HepG2 (cell line): ENCODE results near the gene N4BP2L1. TPM values are rescaled to one million over a fixed set of nuclear protein-coding genes. Genes with fewer than 3 reads are reported as not detected.

Source experiments
- ATAC-seq: fragments of 200-7000 bp; cut with Tn5 transposase; 3 replicates; pipeline ENCODE4 v1.9.1; 2020; ENCODE audit warnings: mild to moderate bottlenecking, moderate library complexity
- BruUV-seq: library from RNA; stranded (reverse); fragments of 400-500 nt; replicated peaks from 2 replicates; lab custom pipeline; 2021; lab: Mats Ljungman, UMichigan
- CTCF ChIA-PET: fragments of 300-600 bp; formaldehyde crosslinking; extraction: SDS; loops from one replicate; lab custom pipeline; 2021; ENCODE audit warnings: low total read pairs, inconsistent platforms, low intra/inter-chr PET ratio; lab: Yijun Ruan, JAX
- POLR2A ChIA-PET: fragments of 350-600 bp; sonication (Branson Sonifier 250); formaldehyde crosslinking; loops from one replicate; lab custom pipeline; 2020; ENCODE audit warnings: antibody characterized with exemption, inconsistent platforms; lab: Yijun Ruan, JAX
- DNase-seq: peaks from one replicate; pipeline ENCODE4 v3.0.0-alpha.2; 2015; ENCODE audit warnings: low spot score
- FAIRE-seq: peaks from 3 replicates; lab custom pipeline; 2011; peaks lifted over from hg19 to GRCh38; lab: Jason Lieb, UNC
- H2AFZ ChIP-seq: one replicate; pipeline ENCODE4 v1.6.1; 2011; ENCODE audit warnings: low read length, inconsistent platforms
- H3K27ac ChIP-seq: fragments of 300-600 bp; 3 replicates; pipeline ENCODE4 v1.8.0; 2011; ENCODE audit warnings: mixed run types, mild to moderate bottlenecking, mixed read lengths, low read length, inconsistent platforms; ENCODE audit not compliant: insufficient read depth; ENCODE audit errors: extremely low read length
- H3K27me3 ChIP-seq, 2 experiments: fragments of 200-600 bp in 1 of 2; 2 replicates in 1 of 2; 3 replicates in 1 of 2; pipeline versions ENCODE4 v1.6.0 to v1.8.0; 2011; ENCODE audit warnings: low read length in 2 of 2, mild to moderate bottlenecking in 2 of 2, moderate library complexity in 2 of 2, inconsistent platforms in 1 of 2; ENCODE audit not compliant: insufficient read depth in 2 of 2, control insufficient read depth in 1 of 2
- H3K36me3 ChIP-seq, 2 experiments: fragments of 200-600 bp in 1 of 2; replicated peaks in 1 of 2; 2 replicates in 1 of 2; 3 replicates in 1 of 2; pipeline versions ENCODE4 v1.5.1 to v1.8.0; 2011; ENCODE audit warnings: low read length in 2 of 2, inconsistent platforms in 1 of 2; ENCODE audit not compliant: insufficient read depth in 2 of 2, control insufficient read depth in 1 of 2
- H3K4me1 ChIP-seq: 2 replicates; pipeline ENCODE4 v1.5.1; 2012; ENCODE audit warnings: low read length, inconsistent platforms; ENCODE audit not compliant: insufficient read depth
- H3K4me2 ChIP-seq: 2 replicates; pipeline ENCODE4 v1.6.0; 2011; ENCODE audit warnings: low read depth, low read length, inconsistent platforms
- H3K4me3 ChIP-seq, 3 experiments: fragments of 200-600 bp in 1 of 3; sonication (generic), shearing (Covaris generic) in 1 of 3; replicated peaks in 1 of 3; 2 replicates each; pipeline ENCODE4 v1.5.1; 2011 to 2016; ENCODE audit warnings: low read length in 3 of 3, inconsistent platforms in 2 of 3, low read depth in 2 of 3, mild to moderate bottlenecking in 2 of 3, control low read depth in 1 of 3, mixed read lengths in 1 of 3; ENCODE audit not compliant: insufficient read depth in 1 of 3
- H3K79me2 ChIP-seq: one replicate; pipeline ENCODE4 v1.6.1; 2011; ENCODE audit warnings: low read length, inconsistent platforms; ENCODE audit not compliant: insufficient read depth
- H3K9ac ChIP-seq: 2 replicates; pipeline ENCODE4 v1.6.0; 2011; ENCODE audit warnings: mild to moderate bottlenecking, low read depth, low read length, inconsistent platforms; ENCODE audit not compliant: insufficient read depth
- H3K9me3 ChIP-seq: 2 replicates; pipeline ENCODE4 v1.5.1; 2012; ENCODE audit warnings: mild to moderate bottlenecking, low read length
- H4K20me1 ChIP-seq: 2 replicates; pipeline ENCODE4 v1.6.0; 2011; ENCODE audit warnings: inconsistent platforms, mild to moderate bottlenecking, low read length, moderate library complexity; ENCODE audit not compliant: insufficient read depth
- ATF4 ChIP-seq, 2 experiments: fragments of 450-650 bp in 1 of 2; sonication (generic) in 1 of 2; formaldehyde crosslinking; IDR thresholded peaks; 2 replicates each; pipeline versions ENCODE4 v1.5.0 to v1.8.0; 2020 to 2022; ENCODE audit warnings: mild to moderate bottlenecking in 1 of 2, missing genetic modification reagents in 1 of 2
- BORCS8-MEF2B ChIP-seq: sonication (generic); formaldehyde crosslinking; IDR thresholded peaks from 2 replicates; pipeline ENCODE4 v1.8.0; 2022; ENCODE audit warnings: mild to moderate bottlenecking, missing genetic modification reagents
- HCFC1 ChIP-seq: fragments of 150-350 bp; IDR thresholded peaks from 2 replicates; pipeline ENCODE4 v1.6.1; 2014; ENCODE audit warnings: low read depth, low read length
- HMG20A ChIP-seq: IDR thresholded peaks from 2 replicates; pipeline ENCODE4 v1.6.1; 2016; ENCODE audit warnings: borderline replicate concordance
- MAF1 ChIP-seq: sonication (generic); formaldehyde crosslinking; IDR thresholded peaks from 2 replicates; pipeline ENCODE4 v1.5.0; 2020; ENCODE audit warnings: missing genetic modification reagents, borderline replicate concordance
- SYNCRIP ChIP-seq: fragments of 200-400 bp; formaldehyde crosslinking; IDR thresholded peaks from 2 replicates; pipeline ENCODE4 v1.6.1; 2018; ENCODE audit warnings: mild to moderate bottlenecking, low read depth, low read length; ENCODE audit not compliant: insufficient read depth
- ZNF160 ChIP-seq: sonication (generic); formaldehyde crosslinking; IDR thresholded peaks from 2 replicates; pipeline ENCODE4 v1.8.0; 2022; ENCODE audit warnings: mild to moderate bottlenecking, inconsistent platforms, missing genetic modification reagents
- ZNF709 ChIP-seq: sonication (generic); formaldehyde crosslinking; IDR thresholded peaks from 2 replicates; pipeline ENCODE4 v1.5.0; 2020; ENCODE audit warnings: mild to moderate bottlenecking, missing genetic modification reagents
- ZSCAN31 ChIP-seq: sonication (generic); formaldehyde crosslinking; IDR thresholded peaks from 2 replicates; pipeline ENCODE4 v1.5.0; 2020; ENCODE audit warnings: low read depth, mild to moderate bottlenecking, missing genetic modification reagents
- WGBS: methylation state at CpG from one replicate; pipeline ENCODE4 v1.1.6; 2017; ENCODE audit warnings: low lambda C conversion rate; 5-methylcytosine and 5-hydroxymethylcytosine counted together
- in situ Hi-C: cut with HindIII; loops from 2 replicates; pipeline ENCODE4 v1.10.0; 2017; ENCODE audit warnings: low pct_unique_long_range_greater_than_20kb; ENCODE audit not compliant: extremely low pct_ligation_motif_present
- intact Hi-C: fragments of 100-400 bp; cut with micrococcal nuclease; formaldehyde crosslinking; loops from one replicate; pipeline ENCODE4 v1.10.0; 2022; ENCODE audit not compliant: unreplicated experiment
- polyA plus RNA-seq, 8 experiments: library from polyadenylated mRNA; depleted of rRNA in 3 of 8; stranded (reverse) in 7 of 8; unstranded in 1 of 8; fragments of >200 nt; fragmentation: Illumina TruSeq in 4 of 8; extraction: Trizol in 4 of 8; gene quantifications; 2 replicates each; pipeline versions ENCODE4 v1.2.1 to v1.2.3, GENCODE V29; 2011 to 2016; ENCODE audit warnings: low read depth in 4 of 8, missing spikeins in 1 of 8, mixed read lengths in 1 of 8; ENCODE audit not compliant: insufficient read depth in 1 of 8
- total RNA-seq, 5 experiments: library from RNA; depleted of rRNA; stranded (reverse); fragments of >200 nt; fragmentation: Illumina TruSeq; extraction: Trizol; gene quantifications; 2 replicates each; pipeline ENCODE4 v1.2.3, GENCODE V29; 2016; ENCODE audit warnings: low read depth in 1 of 5

N4BP2L1 gene
- total and polyA plus RNA-seq, 2 of the 13 experiments (the other 11 are each of a cell fraction or from before 2014, with no cell fraction given): 13.2 to 34.5 TPM

GRCh38 chr13:32468502-32469142 is 40.7 kb upstream of the N4BP2L1 start:
- Histone ChIP-seq H3K9me3 (no peaks in the 10 kb centered on the region), H3K27ac (no peak overlapping the region)
- WGBS: 70% methylated on average over 6 of the region's 6 CpGs

GRCh38 chr13:32456591-32456990 is 28.7 kb upstream of the N4BP2L1 start:
- TF ChIP-seq ZNF160 (peak; percentile 97), HMG20A (CRISPR knock-in tag) (no peak), ZNF709 (CRISPR knock-in tag) (no peak), BORCS8-MEF2B (CRISPR knock-in tag) (no peak)
- TF ChIP-seq, all 625 proteins: peak for 1
- ATAC-seq: no peak
- CTCF ChIA-PET: no interaction called here

More at GRCh38 chr13:32468502-32469142, 40.7 kb upstream of the N4BP2L1 start:
- Histone ChIP-seq H3K36me3 (no peaks in the 10 kb centered on the region), H3K9ac (no peak overlapping the region), H3K27me3 (no peaks in the 10 kb centered on the region), H3K4me1 (no peaks in the 10 kb centered on the region), H3K4me3 (no peak overlapping the region), H3K4me2 (no peak overlapping the region)
- FAIRE-seq (no peak), DNase-seq (no peak)
- BruUV-seq: no TSS peak
- POLR2A ChIA-PET: interaction anchor here (1.1 kb wide), 1 partner anchor 69 kb away, joined by 4 read pairs; no protein-coding TSS in a partner anchor
- peak; percentile 99 for TF ChIP-seq ZSCAN31
- TF ChIP-seq SYNCRIP: no peak
- TF ChIP-seq HCFC1: no peak
- no peak for TF ChIP-seq MAF1 (CRISPR knock-in tag)
- TF ChIP-seq ATF4 (CRISPR knock-in tag; IDR thresholded peaks at IDR 0.05): no peak
- TF ChIP-seq, all 625 proteins: peak for 1
- H2AFZ ChIP-seq: no peak overlapping the region
- ATAC-seq: 0 out of 3 replicates have a peak, but pooled peaks have one; percentile 34
- intact Hi-C loops (no loop called here), in situ Hi-C loops (no loop called here)
- CTCF ChIA-PET: no interaction called here
- H4K20me1 ChIP-seq: no peaks in the 10 kb centered on the region
- H3K79me2 ChIP-seq: no peaks in the 10 kb centered on the region

More at GRCh38 chr13:32456591-32456990, 28.7 kb upstream of the N4BP2L1 start:
- H3K36me3 ChIP-seq: no peaks in the 10 kb centered on the region
- WGBS: 92% methylated on average over 2 of the region's 2 CpGs
- no peaks in the 10 kb centered on the region for H3K27me3 ChIP-seq
- POLR2A ChIA-PET: no interaction called here
- DNase-seq (no peak), FAIRE-seq (no peak)
- intact Hi-C loops (no loop called here), in situ Hi-C loops (no loop called here)
- peaks cover 42% of the 10 kb centered on the region for H3K4me1 ChIP-seq
- H3K4me2 ChIP-seq: no peak overlapping the region
- no peak overlapping the region for H2AFZ ChIP-seq
- H3K9me3 ChIP-seq: peaks cover 21% of the 10 kb centered on the region
- H3K27ac ChIP-seq: no peak overlapping the region
- H4K20me1 ChIP-seq: no peaks in the 10 kb centered on the region
- no peaks in the 10 kb centered on the region for H3K79me2 ChIP-seq
- no peak overlapping the region for H3K4me3 ChIP-seq
- H3K9ac ChIP-seq: no peak overlapping the region
- BruUV-seq: no TSS peak
